ENCODE data around the gene TMC4. TPM values are rescaled to one million over a fixed set of nuclear protein-coding genes. Genes with fewer than 3 reads are reported as not detected.
"Not testable (repeated sequence)": the region's sequence is repeated elsewhere in the genome, so short reads cannot be mapped to it uniquely, and the experiment has no call there.

TMC4 gene
- total RNA-seq, 6 donors from 2014 or later, result 35.7 to 116 (median 48.5) TPM

DNA sequence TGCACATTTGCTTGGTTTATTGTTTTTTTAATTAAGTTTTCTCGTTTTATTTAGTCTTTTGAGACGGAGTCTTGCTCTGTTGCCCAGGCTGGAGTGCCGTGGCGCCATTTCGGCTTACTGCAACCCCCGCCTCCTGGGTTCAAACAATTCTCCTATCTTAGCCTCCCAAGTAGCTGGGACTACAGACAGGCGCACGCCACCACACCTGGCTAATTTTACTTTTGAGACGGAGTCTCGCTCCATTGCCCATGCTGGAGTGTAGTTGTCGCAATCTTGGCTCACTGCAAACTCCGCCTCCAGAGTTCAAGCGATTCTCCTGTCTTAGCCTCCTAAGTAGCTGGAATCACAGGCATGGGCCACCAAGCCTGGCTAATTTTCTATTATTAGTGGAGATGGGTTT is 29.0 kb upstream of the TMC4 start:
- WGBS, 2 donors, result 52 to 72% methylated on average over 13 of the region's 13 CpGs
- ATAC-seq (ENCODE audit: low FRiP score in 2 of 2) (no peak), DNase-seq (no peak)
- no peaks in the 10 kb centered on the region for H3K9me3 ChIP-seq
- peak overlapping the region; percentile 89 to 96 (median 96) for H3K27ac ChIP-seq
- H3K4me1 ChIP-seq, result peaks cover 54 to 66% (median 64%) of the 10 kb centered on the region in 4 donors
- TF ChIP-seq EP300 (IDR thresholded peaks at IDR 0.05), result no peak
- TF ChIP-seq POLR2A (IDR thresholded peaks at IDR 0.05), result no peak
- H3K36me3 ChIP-seq, result peaks cover 3 to 57% (median 53%) of the 10 kb centered on the region in 4 donors
- peak overlapping the region; percentile 65 to 86 (median 72) for H3K4me3 ChIP-seq
- H3K27me3 ChIP-seq, result no peaks in the 10 kb centered on the region

DNA sequence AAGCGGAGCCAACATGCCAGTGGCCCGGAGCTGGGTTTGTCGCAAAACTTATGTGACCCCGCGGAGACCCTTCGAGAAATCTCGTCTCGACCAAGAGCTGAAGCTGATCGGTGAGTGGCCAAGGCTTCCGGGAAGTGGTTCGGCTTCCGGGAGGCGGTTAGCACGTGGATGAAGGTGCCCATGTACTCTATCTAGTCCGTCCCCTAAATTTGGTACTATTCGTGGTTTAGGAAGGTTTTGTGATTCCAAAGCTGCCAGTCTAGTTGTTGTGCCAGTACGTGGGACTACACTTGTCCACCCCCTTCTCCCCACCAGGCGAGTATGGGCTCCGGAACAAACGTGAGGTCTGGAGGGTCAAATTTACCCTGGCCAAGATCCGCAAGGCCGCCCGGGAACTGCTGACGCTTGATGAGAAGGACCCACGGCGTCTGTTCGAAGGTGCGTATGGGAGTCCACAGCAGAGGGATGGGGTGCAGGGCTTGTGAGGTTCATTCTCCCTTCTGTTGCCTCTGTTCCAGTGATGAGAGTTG is 28.3 kb upstream of the TMC4 start:
- H3K36me3 ChIP-seq, result peaks cover 2 to 49% (median 46%) of the 10 kb centered on the region in 4 donors
- DNase-seq, result no peak
- 1% methylated on average over 28 of the region's 28 CpGs; no CpG with 5 or more reads in 1 of the 2 donors for WGBS, 2 donors
- peak overlapping the region; percentile 65 to 86 (median 72) for H3K4me3 ChIP-seq
- H3K9me3 ChIP-seq, result no peaks in the 10 kb centered on the region
- peaks cover 48 to 59% (median 56%) of the 10 kb centered on the region in 4 donors for H3K4me1 ChIP-seq
- TF ChIP-seq POLR2AphosphoS5 (IDR thresholded peaks at IDR 0.05) (no peak), POLR2A (IDR thresholded peaks at IDR 0.05) (no peak), EP300 (IDR thresholded peaks at IDR 0.05) (no peak)
- TF ChIP-seq, protein P1, sequence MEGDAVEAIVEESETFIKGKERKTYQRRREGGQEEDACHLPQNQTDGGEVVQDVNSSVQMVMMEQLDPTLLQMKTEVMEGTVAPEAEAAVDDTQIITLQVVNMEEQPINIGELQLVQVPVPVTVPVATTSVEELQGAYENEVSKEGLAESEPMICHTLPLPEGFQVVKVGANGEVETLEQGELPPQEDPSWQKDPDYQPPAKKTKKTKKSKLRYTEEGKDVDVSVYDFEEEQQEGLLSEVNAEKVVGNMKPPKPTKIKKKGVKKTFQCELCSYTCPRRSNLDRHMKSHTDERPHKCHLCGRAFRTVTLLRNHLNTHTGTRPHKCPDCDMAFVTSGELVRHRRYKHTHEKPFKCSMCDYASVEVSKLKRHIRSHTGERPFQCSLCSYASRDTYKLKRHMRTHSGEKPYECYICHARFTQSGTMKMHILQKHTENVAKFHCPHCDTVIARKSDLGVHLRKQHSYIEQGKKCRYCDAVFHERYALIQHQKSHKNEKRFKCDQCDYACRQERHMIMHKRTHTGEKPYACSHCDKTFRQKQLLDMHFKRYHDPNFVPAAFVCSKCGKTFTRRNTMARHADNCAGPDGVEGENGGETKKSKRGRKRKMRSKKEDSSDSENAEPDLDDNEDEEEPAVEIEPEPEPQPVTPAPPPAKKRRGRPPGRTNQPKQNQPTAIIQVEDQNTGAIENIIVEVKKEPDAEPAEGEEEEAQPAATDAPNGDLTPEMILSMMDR (IDR thresholded peaks at IDR 0.05), result no peak
- H3K27ac ChIP-seq, result peak overlapping the region; percentile 89 to 96 (median 96)
- no peak for ATAC-seq (ENCODE audit: low FRiP score in 2 of 2)
- no peaks in the 10 kb centered on the region for H3K27me3 ChIP-seq

DNA sequence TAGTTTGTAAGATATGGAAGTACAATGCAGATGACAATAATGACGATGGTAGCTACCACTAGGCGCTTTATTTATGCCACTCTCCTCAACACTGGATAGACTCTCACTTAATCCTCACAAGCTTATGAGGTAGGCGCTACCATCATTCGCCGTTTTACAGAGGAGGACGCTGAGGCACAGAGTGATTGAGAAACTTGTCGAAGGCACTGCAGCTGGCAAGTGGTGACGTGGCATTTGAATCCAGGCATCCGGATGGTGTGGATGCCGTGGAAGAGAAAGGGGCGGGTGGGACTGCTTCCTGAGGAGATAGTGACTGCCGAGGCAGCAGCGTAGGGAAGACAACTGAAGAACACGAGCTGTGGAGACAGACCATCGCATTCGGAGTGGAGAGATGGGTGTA is 26.4 kb upstream of the TMC4 start:
- peaks cover 34 to 41% (median 39%) of the 10 kb centered on the region in 4 donors for H3K4me1 ChIP-seq
- TF ChIP-seq, protein P1 (IDR thresholded peaks at IDR 0.05), result no peak
- TF ChIP-seq POLR2AphosphoS5 (IDR thresholded peaks at IDR 0.05) (no peak), EP300 (IDR thresholded peaks at IDR 0.05) (no peak), POLR2A (IDR thresholded peaks at IDR 0.05) (no peak)
- peaks cover 0 to 37% (median 30%) of the 10 kb centered on the region in 4 donors for H3K36me3 ChIP-seq
- no peaks in the 10 kb centered on the region for H3K9me3 ChIP-seq
- 86 to 90% methylated on average over 16 of the region's 16 CpGs for WGBS, 2 donors
- H3K4me3 ChIP-seq, result no peak overlapping the region
- ATAC-seq (ENCODE audit: low FRiP score in 2 of 2), result no peak
- no peaks in the 10 kb centered on the region for H3K27me3 ChIP-seq
- peak overlapping the region in 1 of 4 donors; percentile 95 for H3K27ac ChIP-seq
- no peak for DNase-seq

DNA sequence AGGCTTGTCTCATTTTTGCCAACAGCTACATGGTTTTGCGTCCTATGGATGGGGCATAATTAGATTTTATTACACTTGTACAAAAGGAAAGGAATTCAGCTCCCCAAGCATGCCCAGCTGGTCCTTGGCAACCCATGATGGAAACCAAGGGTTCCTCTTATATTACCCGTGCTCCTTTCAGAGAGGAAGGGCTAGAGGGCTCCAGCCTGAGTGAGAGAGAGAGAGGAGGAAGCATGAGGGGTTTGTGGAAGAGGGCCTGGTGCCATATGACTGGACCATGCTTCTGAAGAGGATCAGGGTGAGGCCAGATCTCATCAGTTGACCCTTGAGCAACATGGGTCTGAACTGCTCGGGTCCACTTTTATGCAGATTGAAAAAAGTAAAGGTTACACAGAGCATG is 24.2 kb upstream of the TMC4 start:
- ATAC-seq (ENCODE audit: low FRiP score in 2 of 2) (no peak), DNase-seq (no peak)
- Histone ChIP-seq H3K27me3 (no peaks in the 10 kb centered on the region), H3K4me1 (peaks cover 17 to 30% (median 19%) of the 10 kb centered on the region in 4 donors), H3K27ac (no peak overlapping the region), H3K36me3 (peaks cover 0 to 28% (median 20%) of the 10 kb centered on the region in 4 donors), H3K9me3 (no peaks in the 10 kb centered on the region), H3K4me3 (no peak overlapping the region)
- TF ChIP-seq, protein P1 (IDR thresholded peaks at IDR 0.05), result no peak
- TF ChIP-seq EP300 (IDR thresholded peaks at IDR 0.05) (no peak), POLR2A (IDR thresholded peaks at IDR 0.05) (no peak)
- 74 to 78% methylated on average over 3 of the region's 3 CpGs for WGBS, 2 donors

DNA sequence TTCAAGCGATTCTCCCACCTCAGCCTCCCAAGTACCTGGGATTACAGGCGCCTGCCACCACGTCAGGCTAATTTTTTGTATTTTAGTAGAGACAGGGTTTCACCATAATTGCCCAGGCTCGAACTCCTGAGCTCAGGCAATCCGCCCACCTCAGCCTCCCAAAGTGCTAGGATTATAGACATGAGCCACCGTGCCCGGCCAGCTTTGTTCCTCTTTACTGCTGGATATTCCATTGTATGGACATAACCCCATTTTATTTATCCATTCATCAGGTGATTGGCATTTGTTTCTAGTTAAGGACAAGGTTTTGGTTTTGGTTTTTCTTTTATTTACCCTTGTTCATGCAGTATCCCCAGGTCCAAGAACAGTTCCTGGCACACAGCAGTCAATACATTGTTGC is 23.6 kb upstream of the TMC4 start:
- DNase-seq (no peak), ATAC-seq (ENCODE audit: low FRiP score in 2 of 2) (no peak)
- WGBS, 2 donors, result 95 to 96% methylated on average over 7 of the region's 7 CpGs
- Histone ChIP-seq H3K9me3 (no peaks in the 10 kb centered on the region), H3K27me3 (no peaks in the 10 kb centered on the region), H3K4me3 (no peak overlapping the region), H3K36me3 (peaks cover 0 to 22% (median 14%) of the 10 kb centered on the region in 4 donors), H3K27ac (no peak overlapping the region), H3K4me1 (peaks cover 16 to 30% (median 19%) of the 10 kb centered on the region in 4 donors)
- no peak for TF ChIP-seq POLR2A (IDR thresholded peaks at IDR 0.05)

DNA sequence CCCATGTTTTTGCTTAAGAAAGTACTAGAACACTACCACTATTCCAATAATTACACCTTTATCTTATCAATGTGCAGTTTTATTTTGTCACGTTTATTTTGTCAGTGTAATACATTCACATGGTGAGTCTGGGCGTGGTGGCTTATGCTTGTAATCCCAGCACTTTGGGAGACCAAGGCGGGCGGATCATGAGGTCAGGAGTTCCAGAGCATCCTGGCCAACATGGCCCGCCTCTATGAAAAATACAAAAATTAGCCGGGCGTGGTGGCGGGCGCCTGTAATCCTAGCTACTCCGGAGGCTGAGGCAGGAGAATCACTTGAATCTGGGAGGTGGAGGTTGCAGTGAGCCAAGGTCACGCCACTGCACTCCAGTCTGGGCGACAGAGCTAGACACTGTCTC is 21.5 kb upstream of the TMC4 start:
- ATAC-seq (ENCODE audit: low FRiP score in 2 of 2); H3K27ac ChIP-seq; H3K27me3 ChIP-seq; H3K4me3 ChIP-seq; H3K9me3 ChIP-seq; DNase-seq: not testable (repeated sequence)
- peaks cover 9 to 20% (median 11%) of the 10 kb centered on the region in 4 donors for H3K4me1 ChIP-seq
- WGBS, 2 donors, result 91 to 94% methylated on average over 12 of the region's 12 CpGs
- peaks cover 0 to 20% (median 14%) of the 10 kb centered on the region in 4 donors for H3K36me3 ChIP-seq
